Esophagus squamous epithelium (tissue), 4 donors: ENCODE measurements around the gene CYP3A5.

Source experiments
- POLR2A ChIP-seq, 4 donors: fragments of 450-650 bp; IDR thresholded peaks; one replicate each; pipeline ENCODE4 v1.6.1; 2017; ENCODE audit warnings: antibody characterized with exemption in 4 of 4, mild to moderate bottlenecking in 4 of 4, moderate library complexity in 3 of 4
- TF ChIP-seq, protein P1 (sequence below), 6 experiments: fragments of 450-650 bp in 4 of 6; fragments of 200-600 bp in 2 of 6; sonication (generic) in 2 of 6; IDR thresholded peaks; one replicate each; pipeline ENCODE4 v1.5.1; 2016 to 2019; ENCODE audit warnings: antibody characterized with exemption in 6 of 6, mild to moderate bottlenecking in 4 of 6, moderate library complexity in 4 of 6

DNA sequence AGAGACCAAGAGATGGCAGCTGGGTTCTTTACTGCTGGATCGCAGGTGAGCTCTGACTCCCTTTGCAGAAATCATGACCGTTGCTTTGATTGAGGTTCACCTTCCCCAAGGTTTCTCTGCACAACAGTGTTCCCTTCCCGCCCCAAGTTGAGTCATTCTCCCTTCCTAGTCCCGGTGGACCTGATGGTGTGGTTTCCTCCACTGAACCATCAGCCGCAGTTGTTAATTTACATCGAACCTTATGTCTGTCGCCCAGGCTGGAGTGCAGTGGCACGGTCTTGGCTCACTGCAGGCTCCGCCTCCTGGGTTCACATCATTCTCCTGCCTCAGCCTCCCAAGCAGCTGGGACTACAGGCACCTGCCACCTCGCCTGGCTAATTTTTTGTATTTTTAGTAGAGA lies 57.2 kb downstream of the CYP3A5 start:
- TF ChIP-seq, protein P1, sequence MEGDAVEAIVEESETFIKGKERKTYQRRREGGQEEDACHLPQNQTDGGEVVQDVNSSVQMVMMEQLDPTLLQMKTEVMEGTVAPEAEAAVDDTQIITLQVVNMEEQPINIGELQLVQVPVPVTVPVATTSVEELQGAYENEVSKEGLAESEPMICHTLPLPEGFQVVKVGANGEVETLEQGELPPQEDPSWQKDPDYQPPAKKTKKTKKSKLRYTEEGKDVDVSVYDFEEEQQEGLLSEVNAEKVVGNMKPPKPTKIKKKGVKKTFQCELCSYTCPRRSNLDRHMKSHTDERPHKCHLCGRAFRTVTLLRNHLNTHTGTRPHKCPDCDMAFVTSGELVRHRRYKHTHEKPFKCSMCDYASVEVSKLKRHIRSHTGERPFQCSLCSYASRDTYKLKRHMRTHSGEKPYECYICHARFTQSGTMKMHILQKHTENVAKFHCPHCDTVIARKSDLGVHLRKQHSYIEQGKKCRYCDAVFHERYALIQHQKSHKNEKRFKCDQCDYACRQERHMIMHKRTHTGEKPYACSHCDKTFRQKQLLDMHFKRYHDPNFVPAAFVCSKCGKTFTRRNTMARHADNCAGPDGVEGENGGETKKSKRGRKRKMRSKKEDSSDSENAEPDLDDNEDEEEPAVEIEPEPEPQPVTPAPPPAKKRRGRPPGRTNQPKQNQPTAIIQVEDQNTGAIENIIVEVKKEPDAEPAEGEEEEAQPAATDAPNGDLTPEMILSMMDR (IDR thresholded peaks at IDR 0.05), result no peak
- TF ChIP-seq POLR2A (IDR thresholded peaks at IDR 0.05), result no peak
